Measurements from ENCODE around the gene ALDOA.
A peak's percentile ranks its signal among the peaks of the same experiment; 100 is the strongest.
"Not testable (repeated sequence)": the region's sequence is repeated elsewhere in the genome, so short reads cannot be mapped to it uniquely, and the experiment has no call there.

The ALDOA gene

GRCh38 chr16:30065102-30065942 lies at the start of gene ALDOA:
Gene ALDOA, plus strand, starts transcription at chr16:30065760. Its CDS starts 1,138 bp downstream, at chr16:30066898.
- peak; percentile 96 for DNase-seq

DNA sequence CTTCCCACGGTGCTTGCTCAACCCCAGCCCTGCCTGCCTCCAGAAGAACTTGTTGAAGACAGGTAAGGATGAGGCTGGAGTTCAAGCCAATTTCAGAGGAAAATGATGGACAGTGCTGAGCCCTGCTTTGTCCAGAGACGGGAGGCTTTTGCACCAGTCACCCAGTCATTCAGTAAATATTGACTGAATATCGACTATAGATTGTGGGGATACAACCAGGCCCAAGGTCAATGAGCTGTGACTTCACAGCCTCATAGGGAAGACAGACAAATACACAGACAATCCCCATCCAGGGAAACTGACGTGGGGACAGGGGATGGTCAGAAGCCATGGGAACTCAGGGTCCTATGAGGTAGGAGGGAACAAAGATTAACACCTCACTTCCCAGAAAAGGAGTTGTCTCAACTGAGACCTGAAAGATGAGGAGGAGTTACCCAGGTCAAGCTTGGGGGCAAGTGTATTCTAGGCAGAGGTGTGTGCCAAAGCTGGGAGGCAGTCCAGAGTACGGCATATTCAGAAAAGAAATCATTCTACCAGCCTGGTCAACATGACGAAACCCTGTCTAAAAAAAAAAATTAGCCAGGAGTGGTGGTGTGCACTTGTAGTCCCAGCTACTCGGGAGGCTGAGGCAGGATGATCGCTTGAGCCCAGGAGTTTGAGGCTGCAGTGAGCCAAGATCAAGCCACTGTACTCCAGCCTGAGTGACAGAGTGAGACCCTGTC lies 48.8 kb upstream of the ALDOA start:
- no peak for DNase-seq

GRCh38 chr16:30017277-30017656 lies 48.3 kb upstream of the ALDOA start:
- no peak for DNase-seq

DNA sequence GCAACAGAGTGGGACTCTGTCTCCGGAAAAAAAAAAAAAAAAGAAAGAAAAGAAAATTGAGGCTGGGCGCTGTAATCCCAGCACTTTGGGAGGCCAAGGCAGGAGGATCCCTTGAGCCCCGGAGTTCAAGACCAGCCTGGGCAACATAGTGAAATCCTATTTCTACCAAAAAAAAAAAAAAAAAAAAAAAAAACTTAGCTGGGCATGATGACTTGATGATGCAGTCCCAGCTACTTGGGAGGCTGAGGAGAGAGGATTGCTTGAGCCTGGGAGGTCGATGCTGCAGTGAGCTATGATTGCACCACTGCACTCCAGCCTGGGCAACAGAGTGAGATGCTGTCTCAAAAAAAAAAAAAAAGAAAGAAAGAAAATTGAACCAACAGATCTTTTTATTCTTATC lies 47.6 kb upstream of the ALDOA start:
- DNase-seq, result not testable (repeated sequence)

DNA sequence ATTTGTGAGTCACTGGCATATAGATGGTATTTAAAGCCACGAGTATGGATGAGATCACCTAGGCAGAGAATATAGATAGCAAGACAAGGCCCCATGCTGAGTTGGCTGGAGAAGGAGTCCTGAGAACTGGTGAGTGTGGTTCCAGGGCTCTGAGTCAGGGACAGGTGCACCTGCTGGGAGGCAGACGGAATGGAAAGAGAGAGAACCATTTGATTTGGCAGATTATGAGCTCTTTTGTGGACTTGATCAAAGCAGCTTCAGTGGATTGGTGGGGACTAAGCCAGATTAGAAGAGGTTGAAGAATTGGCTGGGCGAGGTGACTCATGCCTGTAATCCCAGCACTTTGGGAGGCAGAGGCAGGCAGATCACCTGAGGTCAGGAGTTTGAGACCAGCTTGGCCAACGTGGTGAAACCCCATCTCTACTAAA lies 46.8 kb upstream of the ALDOA start:
- DNase-seq, result no peak

DNA sequence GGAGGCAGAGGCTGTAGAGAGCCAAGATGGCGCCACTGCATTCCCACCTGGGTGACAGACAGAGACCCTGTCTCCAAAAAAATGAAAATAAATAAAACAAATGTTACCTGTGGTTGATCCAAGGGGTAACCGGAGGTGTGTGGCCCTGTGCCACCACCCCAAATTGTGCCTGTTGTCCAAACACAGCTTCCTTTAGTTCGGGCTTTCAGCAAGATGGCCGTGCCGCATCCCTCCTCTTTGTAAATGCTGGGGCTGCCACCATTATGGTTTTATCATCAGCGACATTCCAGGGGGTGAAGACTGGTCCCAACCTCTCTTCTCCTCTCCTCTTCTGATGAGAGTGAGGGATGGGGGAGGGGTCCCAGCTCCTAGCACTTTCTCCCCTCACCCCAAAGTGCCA lies 42.7 kb upstream of the ALDOA start, which contains the start of gene C16orf92:
C16orf92 (plus strand) TSS at position 312 of the 400 bp plus-strand sequence. CDS start 143 bp downstream, outside the sequence.
- no peak for DNase-seq

DNA sequence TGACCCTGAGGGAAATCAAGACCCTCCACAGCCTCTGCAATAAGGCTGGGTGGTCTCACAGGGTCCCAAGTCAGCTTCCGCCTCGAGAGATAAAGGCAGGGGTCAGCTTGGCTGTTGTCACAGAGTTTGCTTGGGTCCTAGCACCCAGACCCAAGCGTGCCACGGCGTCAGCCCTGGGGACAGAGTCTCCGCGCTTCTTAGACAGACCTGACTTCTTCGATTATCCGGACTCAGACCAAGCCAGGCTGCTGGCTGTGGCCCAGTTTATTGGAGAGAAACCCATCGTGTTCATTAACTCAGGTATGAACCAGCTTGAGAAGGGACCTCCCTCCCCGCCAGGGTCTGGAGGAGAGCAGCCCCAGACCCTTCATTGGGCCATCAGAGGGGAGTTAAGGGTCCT lies 42.0 kb upstream of the ALDOA start:
- no peak for DNase-seq

- DNase-seq, result no peak
These were observed 41.1 kb upstream of the ALDOA start for GRCh38 chr16:30024451-30024850.

DNA sequence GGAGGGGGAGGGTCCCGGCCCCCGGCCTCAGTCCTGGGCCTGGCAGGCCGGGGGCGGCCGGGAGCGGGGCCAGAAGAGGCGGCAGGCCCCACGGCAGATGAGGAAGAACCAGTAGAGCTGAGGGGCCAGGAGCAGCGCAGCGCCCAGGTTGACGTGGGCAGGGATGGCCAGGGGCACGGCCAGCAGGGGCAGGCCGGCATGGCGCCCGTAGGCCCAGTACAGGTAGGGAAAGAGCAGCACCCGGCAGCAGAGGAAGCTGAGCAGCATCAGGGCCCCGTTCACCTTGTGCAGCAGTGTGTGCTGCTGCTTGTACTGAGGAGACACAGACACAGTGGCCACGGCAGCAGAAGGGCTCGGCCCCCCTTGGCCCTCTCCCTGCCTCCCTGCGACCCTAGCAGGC lies 40.4 kb upstream of the ALDOA start:
- no peak for DNase-seq

DNA sequence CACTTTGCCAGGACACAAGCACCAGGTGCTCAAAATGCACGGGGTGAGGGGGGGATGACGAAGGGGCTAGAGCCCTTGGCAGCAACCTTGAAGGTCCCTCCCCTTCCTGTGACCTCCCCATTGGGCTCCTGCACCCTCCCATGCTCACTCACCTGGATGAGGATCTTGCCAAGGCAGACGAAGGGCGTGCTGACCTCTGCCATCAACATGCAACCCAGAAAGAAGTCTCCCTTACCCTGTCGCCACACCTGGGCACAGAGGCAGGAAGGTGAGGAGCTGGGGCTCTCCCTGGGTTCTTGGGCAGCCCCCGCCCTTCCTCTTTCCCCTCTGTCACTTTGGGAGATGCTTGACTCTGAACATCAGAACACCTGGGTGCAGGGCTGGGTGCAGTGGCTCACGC lies 40.0 kb upstream of the ALDOA start:
- no peak for DNase-seq

- DNase-seq, result no peak
These were observed 39.1 kb upstream of the ALDOA start for GRCh38 chr16:30026449-30026848.

GRCh38 chr16:30027588-30028437 lies 37.7 kb upstream of the ALDOA start:
- no peak for DNase-seq

- no peak for DNase-seq
These were observed 37.0 kb upstream of the ALDOA start for GRCh38 chr16:30028438-30029076.

- no peak for DNase-seq
These were observed 35.4 kb upstream of the ALDOA start for GRCh38 chr16:30030011-30030685.

DNA sequence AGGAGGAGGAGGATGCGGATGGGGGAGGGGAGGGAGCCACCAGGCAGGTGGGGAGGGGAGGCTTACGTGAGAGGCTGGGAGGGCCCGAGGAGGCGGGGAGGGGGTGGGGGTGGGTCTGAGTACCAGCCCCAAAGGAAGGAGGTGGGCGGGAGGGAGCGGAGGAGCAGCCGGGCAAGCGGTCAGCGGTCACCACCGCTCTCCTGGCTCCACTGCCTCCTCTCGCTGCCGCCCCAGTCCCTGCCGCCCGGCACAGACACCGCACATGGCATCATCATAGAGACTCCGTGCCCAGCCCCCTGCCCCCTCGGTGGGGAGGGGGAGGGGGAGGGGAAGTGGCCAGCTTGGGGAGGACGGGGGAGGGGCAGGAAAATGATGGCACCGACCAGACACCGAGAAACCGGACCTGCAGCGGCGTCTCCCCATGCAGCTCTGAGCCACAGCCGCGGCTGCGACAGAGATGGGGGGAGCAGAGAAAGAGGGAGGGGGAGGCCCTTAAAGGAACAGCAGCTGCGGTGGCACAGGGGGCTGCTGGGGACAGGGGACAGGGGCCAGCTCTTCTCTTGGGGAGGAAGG lies 34.6 kb upstream of the ALDOA start, which contains the start of gene TLCD3B:
TLCD3B (minus strand) TSS at position 431 of the 573 bp plus-strand sequence. CDS start 744 bp downstream, outside the sequence.
- DNase-seq, result no peak

- no peak for DNase-seq
These were observed 34.1 kb upstream of the ALDOA start for GRCh38 chr16:30031477-30031918.

DNA sequence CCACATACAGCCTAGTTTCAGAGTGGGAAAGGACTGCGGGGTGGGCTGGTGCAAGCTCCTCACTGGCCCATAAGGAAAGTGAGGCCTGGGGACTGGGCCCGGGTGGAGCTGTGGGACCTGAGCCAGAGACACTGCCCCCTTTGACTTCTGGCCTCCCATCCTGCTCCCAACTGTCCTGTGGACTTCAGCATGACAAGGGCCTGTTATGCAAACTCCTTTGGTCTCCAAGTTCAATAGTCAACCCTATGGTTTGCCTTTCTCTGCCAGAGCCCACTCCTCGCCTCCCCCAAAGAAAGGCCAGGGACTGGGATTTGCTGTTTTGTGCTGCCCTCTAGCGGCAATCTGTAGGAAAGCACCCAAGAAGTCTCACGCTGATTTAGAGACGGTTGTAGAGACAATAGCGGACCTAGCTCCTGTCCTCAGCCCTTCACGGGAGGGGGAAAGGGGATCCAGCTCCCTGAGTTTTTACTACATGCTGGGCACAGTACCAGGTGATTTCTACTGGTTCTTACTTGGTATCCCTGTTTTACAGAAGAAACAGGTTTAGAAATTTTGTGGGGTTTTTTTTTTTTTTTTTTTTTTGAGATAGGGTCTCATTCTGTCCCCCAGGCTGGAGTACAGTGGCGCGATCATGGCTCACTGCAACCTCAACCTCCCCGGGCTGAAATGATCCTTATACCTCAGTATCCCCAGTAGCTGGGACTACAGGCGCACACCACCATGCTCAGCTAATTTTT lies 33.3 kb upstream of the ALDOA start:
- peak; percentile 73 for DNase-seq

DNA sequence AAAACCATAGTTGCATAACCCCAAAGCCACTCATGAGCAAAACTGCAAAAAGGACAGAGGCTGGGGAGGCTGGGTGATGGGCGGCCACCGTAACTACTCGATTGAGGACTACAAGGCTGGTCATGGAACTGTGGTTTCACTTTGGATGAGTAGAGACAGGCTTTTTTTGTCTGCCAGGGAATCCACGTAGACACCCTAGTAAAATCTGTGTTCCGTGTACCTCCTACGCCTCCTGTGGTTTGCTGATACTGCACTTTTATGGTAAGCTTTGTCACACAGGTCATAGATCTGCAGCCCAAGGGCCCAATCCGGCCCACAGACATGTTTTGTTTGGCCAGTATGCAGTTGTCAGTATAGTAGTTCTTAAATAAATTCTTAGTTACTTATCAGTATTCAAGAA lies 32.3 kb upstream of the ALDOA start:
- no peak for DNase-seq

DNA sequence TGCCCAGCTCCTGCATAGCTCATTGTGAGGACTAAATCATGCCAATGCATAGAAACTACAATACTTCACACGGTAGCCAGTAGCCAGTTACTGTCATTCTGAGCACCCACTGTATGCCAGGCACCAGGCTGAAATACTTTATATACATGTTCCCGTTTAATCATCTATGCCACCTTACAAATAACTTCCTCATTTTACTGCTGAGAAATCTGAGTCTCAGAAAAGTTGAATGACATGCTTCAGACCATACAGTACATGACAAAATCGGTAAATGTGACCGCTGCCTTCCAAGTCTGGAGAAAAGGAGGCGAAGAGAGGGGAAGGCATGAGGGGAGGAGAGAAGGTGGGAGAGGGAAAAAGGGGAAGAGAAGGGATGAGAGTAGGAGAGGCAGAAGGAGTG lies 25.3 kb upstream of the ALDOA start:
- no peak for DNase-seq

- not testable (repeated sequence) for DNase-seq
These were observed 24.9 kb upstream of the ALDOA start for GRCh38 chr16:30040690-30041089.

DNA sequence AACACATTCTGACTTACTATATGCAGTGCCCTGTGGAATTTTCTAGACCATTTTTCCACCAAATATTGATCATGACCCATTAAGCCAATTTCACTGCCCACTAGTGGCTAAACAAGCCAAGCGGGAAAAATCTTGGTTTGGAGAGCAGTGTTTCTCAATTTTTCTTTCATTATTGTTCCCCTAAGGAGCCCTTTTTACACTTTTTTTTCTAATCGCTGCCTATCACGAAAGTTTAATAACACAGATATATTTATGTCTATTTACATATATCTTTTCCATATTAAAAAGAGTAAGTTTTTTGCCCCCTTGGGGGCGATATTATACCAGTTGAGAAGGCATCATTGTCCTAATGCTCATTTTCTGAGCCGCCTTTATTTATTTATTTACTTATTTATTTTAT lies 23.7 kb upstream of the ALDOA start:
- DNase-seq, result peak; percentile 65
